ENCODE data around the gene GNPNAT1. TPM values are rescaled to one million over a fixed set of nuclear protein-coding genes. Genes with fewer than 3 reads are reported as not detected.

Gene GNPNAT1
- total RNA-seq, 2 experiments from 2014 or later = 15.5 to 29.3 TPM

GRCh38 chr14:52790011-52790755 is 1.2 kb downstream of the GNPNAT1 start:
- TF ChIP-seq EZH2phosphoT487 (IDR thresholded peaks at IDR 0.05; ENCODE audit: borderline replicate concordance, low read depth, low read length) = no peak
- no peak for TF ChIP-seq CTCF (conservative IDR thresholded peaks at IDR 0.05; ENCODE audit: low read length)
- BruUV-seq (replicated peaks) = TSS peak; percentile 57
- CTCF ChIA-PET (ENCODE audit: unreplicated experiment) = interaction anchor here (1.2 kb wide), 1 partner anchor 78 kb away, joined by 3 read pairs; no protein-coding TSS in a partner anchor

DNA sequence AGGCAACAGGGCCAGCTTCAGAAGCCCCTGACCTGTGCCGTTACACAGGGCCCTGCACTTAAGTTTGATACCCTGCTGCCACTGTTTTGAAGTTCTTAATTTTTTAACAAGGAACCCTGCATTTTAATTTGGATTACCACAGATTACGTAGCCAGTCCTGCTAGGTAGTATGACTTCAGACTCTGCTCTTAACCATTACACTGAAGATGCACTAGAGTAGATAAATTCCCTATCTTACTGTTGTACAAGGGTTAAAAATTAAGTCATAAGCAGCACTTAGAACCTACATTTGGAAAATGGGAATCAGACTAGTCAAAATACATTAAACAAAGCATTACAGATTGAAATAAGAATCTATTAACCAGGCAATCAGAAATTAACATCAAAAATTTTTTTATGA is 2.3 kb downstream of the GNPNAT1 start:
- H3K4me3 ChIP-seq (ENCODE audit: low read depth, low read length, poor library complexity, severe bottlenecking) = peak overlapping the region; percentile 86
- intact Hi-C loops (cut with micrococcal nuclease; ENCODE audit: unreplicated experiment) = loop anchor here (5.0 kb wide), 1 partner anchor 42 kb away; no protein-coding TSS in a partner anchor
- peaks cover 7% of the 10 kb centered on the region; the same call in 1 of the 2 replicates for H4K20me1 ChIP-seq (ENCODE audit: insufficient read depth, low read length)
- no peak for TF ChIP-seq EZH2phosphoT487 (IDR thresholded peaks at IDR 0.05; ENCODE audit: borderline replicate concordance, low read depth, low read length)
- TF ChIP-seq CTCF (conservative IDR thresholded peaks at IDR 0.05; ENCODE audit: low read length) = no peak
- no peak overlapping the region for H2AFZ ChIP-seq (ENCODE audit: low read length)
- peaks cover 16% of the 10 kb centered on the region for H3K36me3 ChIP-seq (ENCODE audit: insufficient read depth, low read length)
- peaks cover 16% of the 10 kb centered on the region for H3K4me1 ChIP-seq (ENCODE audit: insufficient read depth, low read length, poor library complexity, severe bottlenecking)
- H3K9me3 ChIP-seq (ENCODE audit: low read length) = no peaks in the 10 kb centered on the region
- H3K4me2 ChIP-seq (ENCODE audit: low read length) = peak overlapping the region; percentile 85
- BruUV-seq (replicated peaks) = no TSS peak
- ChIA-PET POLR2A (no interaction called here), CTCF (ENCODE audit: unreplicated experiment) (no interaction called here)
- H3K27ac ChIP-seq (ENCODE audit: low read depth, low read length, poor library complexity, severe bottlenecking) = no peak overlapping the region
- no peak for DNase-seq (ENCODE audit: low spot score)
- no peaks in the 10 kb centered on the region for H3K9me2 ChIP-seq (ENCODE audit: insufficient read depth, low read length)
- H3K79me2 ChIP-seq (ENCODE audit: insufficient read depth, low read depth, low read length) = peaks cover 51% of the 10 kb centered on the region

More at GRCh38 chr14:52790011-52790755, 1.2 kb downstream of the GNPNAT1 start:
- peak; percentile 19 for DNase-seq (ENCODE audit: low spot score)
- Histone ChIP-seq H3K27ac (ENCODE audit: low read depth, low read length, poor library complexity, severe bottlenecking) (peak overlapping the region; percentile 56), H3K4me1 (ENCODE audit: insufficient read depth, low read length, poor library complexity, severe bottlenecking) (peaks cover 16% of the 10 kb centered on the region), H3K9me3 (ENCODE audit: low read length) (no peaks in the 10 kb centered on the region), H3K4me3 (ENCODE audit: low read depth, low read length, poor library complexity, severe bottlenecking) (peak overlapping the region; percentile 86), H4K20me1 (ENCODE audit: insufficient read depth, low read length) (peaks cover 7% of the 10 kb centered on the region; the same call in 1 of the 2 replicates), H3K9me2 (ENCODE audit: insufficient read depth, low read length) (no peaks in the 10 kb centered on the region), H3K4me2 (ENCODE audit: low read length) (peak overlapping the region; percentile 85), H2AFZ (ENCODE audit: low read length) (peak overlapping the region; percentile 85), H3K36me3 (ENCODE audit: insufficient read depth, low read length) (peaks cover 16% of the 10 kb centered on the region), H3K79me2 (ENCODE audit: insufficient read depth, low read depth, low read length) (peaks cover 51% of the 10 kb centered on the region)
- POLR2A ChIA-PET = interaction anchor here (0.6 to 1.0 kb wide), 5 partner anchors 26 to 132 kb away, joined by 3 read pairs; no protein-coding TSS in a partner anchor
- intact Hi-C loops (cut with micrococcal nuclease; ENCODE audit: unreplicated experiment) = loop anchor here (2.0 kb wide), 2 partner anchors 95 to 237 kb away; partner anchors contain the start of genes ERO1A, GPR137C and TXNDC16

DNA sequence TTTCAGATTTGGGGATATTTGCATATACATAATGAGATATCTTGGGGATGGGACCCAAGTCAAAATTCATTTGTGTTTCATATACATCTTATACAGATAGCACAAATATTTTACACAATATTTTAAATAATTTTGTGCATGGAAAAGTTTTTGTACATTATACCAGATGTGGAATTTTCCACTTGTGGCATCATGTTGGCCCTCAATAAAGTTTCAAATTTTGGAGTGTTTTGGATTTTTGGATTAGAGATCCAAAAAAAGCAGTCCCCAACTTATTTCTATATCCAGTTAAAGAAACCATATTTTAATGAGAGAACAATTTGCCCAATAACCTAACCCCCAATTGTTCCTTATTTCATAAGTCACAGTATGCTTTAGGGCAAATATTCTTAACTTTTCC is 4.5 kb downstream of the GNPNAT1 start:
- Histone ChIP-seq H3K79me2 (ENCODE audit: insufficient read depth, low read depth, low read length) (peaks cover 51% of the 10 kb centered on the region), H3K9me2 (ENCODE audit: insufficient read depth, low read length) (no peaks in the 10 kb centered on the region), H3K27ac (ENCODE audit: low read depth, low read length, poor library complexity, severe bottlenecking) (no peak overlapping the region), H3K4me3 (ENCODE audit: low read depth, low read length, poor library complexity, severe bottlenecking) (no peak overlapping the region), H3K4me1 (ENCODE audit: insufficient read depth, low read length, poor library complexity, severe bottlenecking) (peaks cover 16% of the 10 kb centered on the region), H3K36me3 (ENCODE audit: insufficient read depth, low read length) (peaks cover 29% of the 10 kb centered on the region), H4K20me1 (ENCODE audit: insufficient read depth, low read length) (peaks cover 7% of the 10 kb centered on the region; the same call in 1 of the 2 replicates), H3K9me3 (ENCODE audit: low read length) (no peaks in the 10 kb centered on the region), H2AFZ (ENCODE audit: low read length) (no peak overlapping the region), H3K4me2 (ENCODE audit: low read length) (no peak overlapping the region)
- CTCF ChIA-PET (ENCODE audit: unreplicated experiment) = no interaction called here
- no TSS peak for BruUV-seq (replicated peaks)
- POLR2A ChIA-PET = interaction anchor here (0.9 kb wide), 1 partner anchor 43 kb away, joined by 3 read pairs; no protein-coding TSS in a partner anchor
- no peak for TF ChIP-seq CTCF (conservative IDR thresholded peaks at IDR 0.05; ENCODE audit: low read length)
- no peak for TF ChIP-seq EZH2phosphoT487 (IDR thresholded peaks at IDR 0.05; ENCODE audit: borderline replicate concordance, low read depth, low read length)
- DNase-seq (ENCODE audit: low spot score) = no peak
- intact Hi-C loops (cut with micrococcal nuclease; ENCODE audit: unreplicated experiment) = loop anchor here (5.0 kb wide), 1 partner anchor 40 kb away; no protein-coding TSS in a partner anchor
